WTC11 (cell line): ENCODE data around the gene SHANK1. TPM values are rescaled to one million over a fixed set of nuclear protein-coding genes. Genes with fewer than 3 reads are reported as not detected.

Experiments used
- ATAC-seq: fragments of 200-7000 bp; cut with Tn5 transposase; 2 replicates; pipeline ENCODE4 v1.10.0; 2021; ENCODE audit warnings: mild to moderate bottlenecking, moderate library complexity
- CTCF ChIA-PET: fragments of 300-600 bp; sonication (Branson Sonifier 250); formaldehyde crosslinking; loops from one replicate; lab custom pipeline; 2021; ENCODE audit warnings: antibody characterized with exemption; lab: Charles Lee
- POLR2A ChIA-PET: fragments of 350-600 bp; sonication (Branson Sonifier 250); formaldehyde crosslinking; loops from one replicate; lab custom pipeline; 2021; ENCODE audit warnings: antibody characterized with exemption; lab: Charles Lee
- DNase-seq: peaks from one replicate; pipeline ENCODE4 v3.0.0; 2021; ENCODE audit warnings: low spot score
- H3K27ac Mint-ChIP-seq: 2 replicates; pipeline ENCODE4 v1.8.0; 2021; ENCODE audit warnings: mixed read lengths
- H3K27me3 Mint-ChIP-seq: 2 replicates; pipeline ENCODE4 v1.8.0; 2021; ENCODE audit warnings: low read depth, mild to moderate bottlenecking, moderate library complexity, mixed read lengths
- H3K36me3 Mint-ChIP-seq: 2 replicates; pipeline ENCODE4 v1.8.0; 2021; ENCODE audit warnings: mixed read lengths
- H3K4me1 Mint-ChIP-seq: 2 replicates; pipeline ENCODE4 v1.8.0; 2022; ENCODE audit warnings: mixed read lengths
- H3K4me3 Mint-ChIP-seq: 2 replicates; pipeline ENCODE4 v1.8.0; 2021; ENCODE audit warnings: mild to moderate bottlenecking, moderate library complexity, mixed read lengths
- H3K9me3 Mint-ChIP-seq: 2 replicates; pipeline ENCODE4 v1.8.0; 2021; ENCODE audit warnings: mixed read lengths
- CREM ChIP-seq: sonication (generic); formaldehyde crosslinking; IDR thresholded peaks from 2 replicates; pipeline ENCODE4 v1.8.1; 2022; ENCODE audit warnings: mild to moderate bottlenecking, missing genetic modification reagents, moderate library complexity
- FOXP1 ChIP-seq: sonication (generic); formaldehyde crosslinking; IDR thresholded peaks from 2 replicates; pipeline ENCODE4 v1.8.0; 2022; ENCODE audit warnings: missing genetic modification reagents, mild to moderate bottlenecking, moderate library complexity, borderline replicate concordance
- KAT7 ChIP-seq: sonication (generic); formaldehyde crosslinking; IDR thresholded peaks from 2 replicates; pipeline ENCODE4 v1.8.1; 2023; ENCODE audit warnings: missing genetic modification reagents, mild to moderate bottlenecking, borderline replicate concordance
- NFE2L1 ChIP-seq: sonication (generic); formaldehyde crosslinking; IDR thresholded peaks from 2 replicates; pipeline ENCODE4 v1.8.1; 2023; ENCODE audit warnings: missing genetic modification reagents
- OVOL2 ChIP-seq: fragments of 250-450 bp; sonication (Bioruptor Pico); IDR thresholded peaks from 2 replicates; pipeline ENCODE4 v1.9.0; 2021; ENCODE audit warnings: mild to moderate bottlenecking, borderline replicate concordance
- PRRX2 ChIP-seq: fragments of 250-450 bp; sonication (Bioruptor Pico); IDR thresholded peaks from 2 replicates; pipeline ENCODE4 v1.8.0; 2021; ENCODE audit warnings: mild to moderate bottlenecking
- SMAD4 ChIP-seq: sonication (generic); formaldehyde crosslinking; IDR thresholded peaks from 2 replicates; pipeline ENCODE4 v1.8.0; 2022; ENCODE audit warnings: mild to moderate bottlenecking, missing genetic modification reagents
- TCF7 ChIP-seq: sonication (generic); formaldehyde crosslinking; IDR thresholded peaks from 2 replicates; pipeline ENCODE4 v1.8.0; 2022; ENCODE audit warnings: mild to moderate bottlenecking, low read depth, missing genetic modification reagents, moderate library complexity
- TEAD4 ChIP-seq: sonication (generic); formaldehyde crosslinking; IDR thresholded peaks from 2 replicates; pipeline ENCODE4 v1.8.0; 2022; ENCODE audit warnings: mild to moderate bottlenecking, missing genetic modification reagents
- TP53 ChIP-seq: sonication (generic); formaldehyde crosslinking; IDR thresholded peaks from 2 replicates; pipeline ENCODE4 v1.8.1; 2023; ENCODE audit warnings: mild to moderate bottlenecking, missing genetic modification reagents
- USF1 ChIP-seq: sonication (generic); formaldehyde crosslinking; IDR thresholded peaks from 2 replicates; pipeline ENCODE4 v1.8.0; 2022; ENCODE audit warnings: mild to moderate bottlenecking, missing genetic modification reagents
- ZNF121 ChIP-seq: sonication (generic); formaldehyde crosslinking; IDR thresholded peaks from 2 replicates; pipeline ENCODE4 v1.8.0; 2023; ENCODE audit warnings: missing genetic modification reagents
- total RNA-seq: library from RNA; stranded (reverse); gene quantifications from 3 replicates; pipeline ENCODE4 v1.2.3, GENCODE V29; 2021
- TF ChIP-seq, protein P1 (sequence below): sonication (generic); formaldehyde crosslinking; IDR thresholded peaks from 2 replicates; pipeline ENCODE4 v1.8.1; 2022; ENCODE audit warnings: mild to moderate bottlenecking, moderate library complexity, missing genetic modification reagents
- TF ChIP-seq, protein P2 (sequence below): sonication (generic); formaldehyde crosslinking; IDR thresholded peaks from 2 replicates; pipeline ENCODE4 v1.8.0; 2023; ENCODE audit warnings: missing genetic modification reagents
- TF ChIP-seq, protein P3 (sequence below): fragments of 250-450 bp; sonication (Bioruptor Pico); IDR thresholded peaks from 2 replicates; pipeline ENCODE4 v1.9.0; 2021; ENCODE audit warnings: mild to moderate bottlenecking, borderline replicate concordance
- TF ChIP-seq, protein P4 (sequence below): fragments of 250-450 bp; sonication (Bioruptor Pico); IDR thresholded peaks from 2 replicates; pipeline ENCODE4 v1.9.0; 2021; ENCODE audit warnings: moderate library complexity, mild to moderate bottlenecking, inconsistent platforms, borderline replicate concordance
- TF ChIP-seq, protein P5 (sequence below): sonication (generic); formaldehyde crosslinking; IDR thresholded peaks from 2 replicates; pipeline ENCODE4 v1.8.1; 2023; ENCODE audit warnings: mild to moderate bottlenecking, missing genetic modification reagents, moderate library complexity

SHANK1 gene
- total RNA-seq, 1 experiment from 2014 or later: 8.7 TPM

GRCh38 chr19:50694815-50695145 is 24.8 kb downstream of the SHANK1 start:
- CTCF ChIA-PET: interaction anchor here (0.5 to 2.4 kb wide), 12 partner anchors 9 to 227 kb away, joined by 3 to 14 read pairs (median 8); no protein-coding TSS in a partner anchor
- peaks cover 16% of the 10 kb centered on the region for H3K4me1 Mint-ChIP-seq
- no peak overlapping the region for H3K4me3 Mint-ChIP-seq
- no peaks in the 10 kb centered on the region for H3K36me3 Mint-ChIP-seq
- no peak for TF ChIP-seq TP53 (CRISPR knock-in tag)
- TF ChIP-seq, protein P1, sequence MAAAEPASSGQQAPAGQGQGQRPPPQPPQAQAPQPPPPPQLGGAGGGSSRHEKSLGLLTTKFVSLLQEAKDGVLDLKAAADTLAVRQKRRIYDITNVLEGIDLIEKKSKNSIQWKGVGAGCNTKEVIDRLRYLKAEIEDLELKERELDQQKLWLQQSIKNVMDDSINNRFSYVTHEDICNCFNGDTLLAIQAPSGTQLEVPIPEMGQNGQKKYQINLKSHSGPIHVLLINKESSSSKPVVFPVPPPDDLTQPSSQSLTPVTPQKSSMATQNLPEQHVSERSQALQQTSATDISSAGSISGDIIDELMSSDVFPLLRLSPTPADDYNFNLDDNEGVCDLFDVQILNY (CRISPR knock-in tag): no peak
- TF ChIP-seq TEAD4: no peak
- no peak for TF ChIP-seq CREM
- TF ChIP-seq OVOL2: no peak
- TF ChIP-seq, protein P2, sequence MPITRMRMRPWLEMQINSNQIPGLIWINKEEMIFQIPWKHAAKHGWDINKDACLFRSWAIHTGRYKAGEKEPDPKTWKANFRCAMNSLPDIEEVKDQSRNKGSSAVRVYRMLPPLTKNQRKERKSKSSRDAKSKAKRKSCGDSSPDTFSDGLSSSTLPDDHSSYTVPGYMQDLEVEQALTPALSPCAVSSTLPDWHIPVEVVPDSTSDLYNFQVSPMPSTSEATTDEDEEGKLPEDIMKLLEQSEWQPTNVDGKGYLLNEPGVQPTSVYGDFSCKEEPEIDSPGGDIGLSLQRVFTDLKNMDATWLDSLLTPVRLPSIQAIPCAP: no peak
- TF ChIP-seq TCF7: no peak
- TF ChIP-seq, protein P3, sequence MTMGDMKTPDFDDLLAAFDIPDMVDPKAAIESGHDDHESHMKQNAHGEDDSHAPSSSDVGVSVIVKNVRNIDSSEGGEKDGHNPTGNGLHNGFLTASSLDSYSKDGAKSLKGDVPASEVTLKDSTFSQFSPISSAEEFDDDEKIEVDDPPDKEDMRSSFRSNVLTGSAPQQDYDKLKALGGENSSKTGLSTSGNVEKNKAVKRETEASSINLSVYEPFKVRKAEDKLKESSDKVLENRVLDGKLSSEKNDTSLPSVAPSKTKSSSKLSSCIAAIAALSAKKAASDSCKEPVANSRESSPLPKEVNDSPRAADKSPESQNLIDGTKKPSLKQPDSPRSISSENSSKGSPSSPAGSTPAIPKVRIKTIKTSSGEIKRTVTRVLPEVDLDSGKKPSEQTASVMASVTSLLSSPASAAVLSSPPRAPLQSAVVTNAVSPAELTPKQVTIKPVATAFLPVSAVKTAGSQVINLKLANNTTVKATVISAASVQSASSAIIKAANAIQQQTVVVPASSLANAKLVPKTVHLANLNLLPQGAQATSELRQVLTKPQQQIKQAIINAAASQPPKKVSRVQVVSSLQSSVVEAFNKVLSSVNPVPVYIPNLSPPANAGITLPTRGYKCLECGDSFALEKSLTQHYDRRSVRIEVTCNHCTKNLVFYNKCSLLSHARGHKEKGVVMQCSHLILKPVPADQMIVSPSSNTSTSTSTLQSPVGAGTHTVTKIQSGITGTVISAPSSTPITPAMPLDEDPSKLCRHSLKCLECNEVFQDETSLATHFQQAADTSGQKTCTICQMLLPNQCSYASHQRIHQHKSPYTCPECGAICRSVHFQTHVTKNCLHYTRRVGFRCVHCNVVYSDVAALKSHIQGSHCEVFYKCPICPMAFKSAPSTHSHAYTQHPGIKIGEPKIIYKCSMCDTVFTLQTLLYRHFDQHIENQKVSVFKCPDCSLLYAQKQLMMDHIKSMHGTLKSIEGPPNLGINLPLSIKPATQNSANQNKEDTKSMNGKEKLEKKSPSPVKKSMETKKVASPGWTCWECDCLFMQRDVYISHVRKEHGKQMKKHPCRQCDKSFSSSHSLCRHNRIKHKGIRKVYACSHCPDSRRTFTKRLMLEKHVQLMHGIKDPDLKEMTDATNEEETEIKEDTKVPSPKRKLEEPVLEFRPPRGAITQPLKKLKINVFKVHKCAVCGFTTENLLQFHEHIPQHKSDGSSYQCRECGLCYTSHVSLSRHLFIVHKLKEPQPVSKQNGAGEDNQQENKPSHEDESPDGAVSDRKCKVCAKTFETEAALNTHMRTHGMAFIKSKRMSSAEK (CRISPR knock-in tag): no peak
- no peak for TF ChIP-seq NFE2L1
- TF ChIP-seq PRRX2: no peak
- no peak for TF ChIP-seq USF1 (CRISPR knock-in tag)
- no peak for TF ChIP-seq SMAD4
- TF ChIP-seq KAT7 (CRISPR knock-in tag): no peak
- TF ChIP-seq, protein P4, sequence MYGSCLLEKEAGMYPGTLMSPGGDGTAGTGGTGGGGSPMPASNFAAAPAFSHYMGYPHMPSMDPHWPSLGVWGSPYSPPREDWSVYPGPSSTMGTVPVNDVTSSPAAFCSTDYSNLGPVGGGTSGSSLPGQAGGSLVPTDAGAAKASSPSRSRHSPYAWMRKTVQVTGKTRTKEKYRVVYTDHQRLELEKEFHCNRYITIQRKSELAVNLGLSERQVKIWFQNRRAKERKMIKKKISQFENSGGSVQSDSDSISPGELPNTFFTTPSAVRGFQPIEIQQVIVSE: no peak
- TF ChIP-seq, all 79 proteins: peak for 0
- no peak for ATAC-seq
- no peak overlapping the region for H3K27ac Mint-ChIP-seq
- no peak for DNase-seq
- H3K27me3 Mint-ChIP-seq: peaks cover 92% of the 10 kb centered on the region
- H3K9me3 Mint-ChIP-seq: no peaks in the 10 kb centered on the region
- POLR2A ChIA-PET: no interaction called here

GRCh38 chr19:50693064-50693975 is 26.3 kb downstream of the SHANK1 start:
- Mint-ChIP-seq H3K27ac (no peak overlapping the region), H3K9me3 (no peaks in the 10 kb centered on the region), H3K4me1 (peaks cover 16% of the 10 kb centered on the region), H3K4me3 (peak overlapping the region; percentile 50), H3K27me3 (peaks cover 93% of the 10 kb centered on the region), H3K36me3 (no peaks in the 10 kb centered on the region)
- CTCF ChIA-PET: interaction anchor here (0.5 to 1.7 kb wide), 12 partner anchors 9 to 364 kb away, joined by 3 to 9 read pairs (median 4); partner anchors contain the start of gene KCNC3
- TF ChIP-seq, protein P5, sequence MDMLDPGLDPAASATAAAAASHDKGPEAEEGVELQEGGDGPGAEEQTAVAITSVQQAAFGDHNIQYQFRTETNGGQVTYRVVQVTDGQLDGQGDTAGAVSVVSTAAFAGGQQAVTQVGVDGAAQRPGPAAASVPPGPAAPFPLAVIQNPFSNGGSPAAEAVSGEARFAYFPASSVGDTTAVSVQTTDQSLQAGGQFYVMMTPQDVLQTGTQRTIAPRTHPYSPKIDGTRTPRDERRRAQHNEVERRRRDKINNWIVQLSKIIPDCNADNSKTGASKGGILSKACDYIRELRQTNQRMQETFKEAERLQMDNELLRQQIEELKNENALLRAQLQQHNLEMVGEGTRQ (CRISPR knock-in tag): 0 out of 2 replicates have a peak, but pooled peaks have one; percentile 29
- TF ChIP-seq ZNF121 (CRISPR knock-in tag) (no peak), FOXP1 (CRISPR knock-in tag) (0 out of 2 replicates have a peak, but pooled peaks have one; percentile 32)
- ATAC-seq: peak; percentile 40
- POLR2A ChIA-PET: no interaction called here
- no peak for DNase-seq
